ENCODE data around the gene DOCK2.

DNA sequence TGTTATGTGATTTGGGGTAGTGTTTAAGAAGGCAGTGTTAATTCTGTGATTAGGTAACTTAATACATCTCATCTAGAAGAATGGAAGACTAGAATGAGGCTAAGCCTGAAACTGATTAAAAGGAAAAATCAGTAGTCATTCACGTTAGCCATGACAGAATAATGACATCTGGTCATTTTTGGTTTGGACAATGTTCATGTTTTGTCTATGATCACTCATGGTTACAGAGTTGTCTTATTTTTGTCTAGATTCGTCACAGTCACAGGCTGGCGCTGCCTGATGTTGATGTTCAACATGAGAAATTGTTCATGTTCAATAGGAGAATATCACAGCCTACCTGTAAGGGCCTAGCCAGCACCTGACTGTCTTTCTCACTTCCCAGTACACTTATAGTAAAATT, 9.5 kb upstream of the DOCK2 start:
- no peak for TF ChIP-seq POLR2A (IDR thresholded peaks at IDR 0.05)
- TF ChIP-seq, protein P1, sequence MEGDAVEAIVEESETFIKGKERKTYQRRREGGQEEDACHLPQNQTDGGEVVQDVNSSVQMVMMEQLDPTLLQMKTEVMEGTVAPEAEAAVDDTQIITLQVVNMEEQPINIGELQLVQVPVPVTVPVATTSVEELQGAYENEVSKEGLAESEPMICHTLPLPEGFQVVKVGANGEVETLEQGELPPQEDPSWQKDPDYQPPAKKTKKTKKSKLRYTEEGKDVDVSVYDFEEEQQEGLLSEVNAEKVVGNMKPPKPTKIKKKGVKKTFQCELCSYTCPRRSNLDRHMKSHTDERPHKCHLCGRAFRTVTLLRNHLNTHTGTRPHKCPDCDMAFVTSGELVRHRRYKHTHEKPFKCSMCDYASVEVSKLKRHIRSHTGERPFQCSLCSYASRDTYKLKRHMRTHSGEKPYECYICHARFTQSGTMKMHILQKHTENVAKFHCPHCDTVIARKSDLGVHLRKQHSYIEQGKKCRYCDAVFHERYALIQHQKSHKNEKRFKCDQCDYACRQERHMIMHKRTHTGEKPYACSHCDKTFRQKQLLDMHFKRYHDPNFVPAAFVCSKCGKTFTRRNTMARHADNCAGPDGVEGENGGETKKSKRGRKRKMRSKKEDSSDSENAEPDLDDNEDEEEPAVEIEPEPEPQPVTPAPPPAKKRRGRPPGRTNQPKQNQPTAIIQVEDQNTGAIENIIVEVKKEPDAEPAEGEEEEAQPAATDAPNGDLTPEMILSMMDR (IDR thresholded peaks at IDR 0.05), result no peak
- TF ChIP-seq POLR2AphosphoS5 (IDR thresholded peaks at IDR 0.05), result no peak
- no peak for TF ChIP-seq EP300 (IDR thresholded peaks at IDR 0.05)
